ENCODE results near the gene SLC5A10. TPM values are rescaled to one million over a fixed set of nuclear protein-coding genes. Genes with fewer than 3 reads are reported as not detected.

SLC5A10 gene
- total RNA-seq, 2 experiments from 2014 or later, result not detected

GRCh38 chr17:19005137-19005773, 53.3 kb downstream of the SLC5A10 start:
- CTCF ChIA-PET, result interaction anchor here (0.6 to 3.2 kb wide), 2 partner anchors 44 to 159 kb away, joined by 4 to 15 read pairs; no protein-coding TSS in a partner anchor

DNA sequence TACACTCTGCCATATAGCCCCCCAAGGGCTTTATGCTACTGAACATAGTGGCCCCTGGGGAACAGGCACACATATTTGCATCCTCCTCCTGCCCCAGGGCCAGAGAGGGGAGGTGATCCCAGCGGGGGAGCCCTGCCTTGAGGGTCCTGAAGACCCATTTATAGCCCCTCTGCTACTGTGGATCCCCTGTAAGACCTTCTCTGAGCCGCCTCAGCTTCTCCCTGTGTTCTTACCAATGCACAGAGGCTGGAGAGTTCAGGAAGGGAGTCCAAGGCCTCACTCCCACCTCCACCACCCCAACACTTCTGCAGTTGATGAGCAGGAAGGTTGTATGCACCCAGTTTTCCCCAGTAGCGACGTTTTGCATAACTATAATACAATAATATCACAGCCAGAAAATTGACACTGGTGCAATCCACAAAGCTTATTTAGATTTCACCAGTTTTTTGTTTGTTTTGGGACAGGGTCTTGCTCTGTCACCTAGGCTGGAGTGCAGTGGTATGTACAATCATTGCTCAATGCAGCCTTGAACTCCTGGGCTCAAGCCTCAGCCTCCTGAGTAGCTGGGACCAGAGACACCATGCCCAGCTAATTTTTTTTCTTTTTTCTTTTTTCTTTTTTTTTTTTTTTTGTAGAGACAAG, 53.9 kb downstream of the SLC5A10 start:
- CTCF ChIA-PET, result interaction anchor here (0.8 to 1.8 kb wide), 2 partner anchors 19 to 45 kb away, joined by 3 to 5 read pairs; no protein-coding TSS in a partner anchor
- POLR2A ChIA-PET, result interaction anchor here (2.7 kb wide), 1 partner anchor 10 kb away, joined by 13 read pairs; no protein-coding TSS in a partner anchor
- Mint-ChIP-seq H3K9me3 (no peaks in the 10 kb centered on the region), H3K4me1 (peaks cover 29% of the 10 kb centered on the region), H3K27ac (no peak overlapping the region), H3K4me3 (peak overlapping the region; percentile 27), H3K36me3 (ENCODE audit: low read depth) (no peaks in the 10 kb centered on the region), H3K27me3 (peaks cover 14% of the 10 kb centered on the region)
- no peak for DNase-seq

More at GRCh38 chr17:19005137-19005773, 53.3 kb downstream of the SLC5A10 start:
- POLR2A ChIA-PET, result interaction anchor here (0.6 to 4.4 kb wide), 9 partner anchors 11 to 146 kb away, joined by 3 to 19 read pairs (median 4); no protein-coding TSS in a partner anchor
- no peak overlapping the region for H3K27ac Mint-ChIP-seq
- no peak for DNase-seq
- peaks cover 14% of the 10 kb centered on the region for H3K27me3 Mint-ChIP-seq
- H3K9me3 Mint-ChIP-seq, result no peaks in the 10 kb centered on the region
- H3K36me3 Mint-ChIP-seq (ENCODE audit: low read depth), result no peaks in the 10 kb centered on the region
- peaks cover 29% of the 10 kb centered on the region for H3K4me1 Mint-ChIP-seq
- peak overlapping the region; percentile 56 for H3K4me3 Mint-ChIP-seq

DNA sequence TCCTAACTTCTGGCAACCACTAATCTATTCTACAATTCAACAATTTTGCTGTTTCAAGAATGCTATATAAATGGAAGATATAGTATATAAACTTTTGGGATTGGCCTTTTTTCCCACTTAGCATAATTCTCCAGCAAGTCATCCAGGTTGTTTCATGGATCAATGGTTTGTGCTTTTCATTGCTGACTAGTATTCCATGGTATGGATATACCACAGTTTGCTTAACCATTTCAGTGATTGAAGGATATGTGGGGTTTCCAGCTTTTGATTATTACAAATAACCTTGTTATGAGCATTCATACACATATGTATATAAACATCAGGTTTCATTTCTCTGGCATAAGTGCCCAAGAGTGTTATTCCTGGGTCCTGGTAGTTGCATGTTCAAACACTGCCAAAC, 54.7 kb downstream of the SLC5A10 start:
- H3K36me3 Mint-ChIP-seq (ENCODE audit: low read depth), result no peaks in the 10 kb centered on the region
- DNase-seq, result no peak
- no peak overlapping the region for H3K4me3 Mint-ChIP-seq
- H3K9me3 Mint-ChIP-seq, result no peaks in the 10 kb centered on the region
- peaks cover 17% of the 10 kb centered on the region for H3K27me3 Mint-ChIP-seq
- POLR2A ChIA-PET, result no interaction called here
- CTCF ChIA-PET, result interaction anchor here (0.8 to 1.8 kb wide), 2 partner anchors 18 to 45 kb away, joined by 3 to 5 read pairs; no protein-coding TSS in a partner anchor
- no peak overlapping the region for H3K27ac Mint-ChIP-seq
- peaks cover 23% of the 10 kb centered on the region for H3K4me1 Mint-ChIP-seq

GRCh38 chr17:19009970-19010369, 58.0 kb downstream of the SLC5A10 start:
- ChIA-PET POLR2A (no interaction called here), CTCF (no interaction called here)

DNA sequence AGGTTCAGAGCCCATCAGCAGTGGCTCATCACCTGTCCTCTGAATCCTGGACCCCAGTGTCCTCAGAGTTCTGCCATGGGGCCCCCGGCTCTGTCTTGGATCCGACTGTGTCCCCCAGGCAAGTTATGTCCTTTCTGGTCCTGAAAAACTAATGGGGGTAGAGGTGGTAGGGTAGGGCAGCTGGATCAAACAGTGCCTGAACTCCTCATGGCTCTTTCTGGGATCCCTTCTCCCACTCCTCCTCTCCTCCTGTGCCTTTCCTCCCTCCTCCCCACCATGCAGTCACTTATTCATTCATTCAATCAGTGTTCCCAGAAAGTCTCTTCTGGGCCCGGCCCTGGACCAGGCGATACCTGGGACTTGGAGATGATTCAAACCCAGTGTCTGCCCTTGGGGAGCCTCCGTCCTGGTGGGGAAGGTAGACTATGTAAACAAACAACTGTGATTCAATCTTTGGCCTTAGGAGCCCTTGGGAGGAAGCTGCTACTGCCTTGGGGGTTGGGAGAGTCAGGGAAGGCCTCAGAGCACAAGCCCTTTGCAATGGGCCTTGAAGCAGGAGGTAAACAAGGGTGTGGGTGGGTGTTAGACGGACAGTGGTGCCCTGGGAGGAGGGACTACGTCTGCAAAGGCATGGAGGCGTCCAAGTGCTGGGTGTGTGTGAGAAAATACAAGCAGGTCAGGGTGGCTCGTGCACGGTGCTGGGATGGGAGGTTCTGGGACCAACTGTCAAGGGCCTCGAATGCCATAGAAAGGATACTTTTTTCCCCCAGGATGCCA, 59.0 kb downstream of the SLC5A10 start:
- H3K27ac Mint-ChIP-seq, result no peak overlapping the region
- no peak for DNase-seq
- H3K27me3 Mint-ChIP-seq, result peaks cover 18% of the 10 kb centered on the region
- CTCF ChIA-PET, result no interaction called here
- no peaks in the 10 kb centered on the region for H3K4me1 Mint-ChIP-seq
- H3K36me3 Mint-ChIP-seq (ENCODE audit: low read depth), result no peaks in the 10 kb centered on the region
- POLR2A ChIA-PET, result no interaction called here
- H3K4me3 Mint-ChIP-seq, result no peak overlapping the region
- H3K9me3 Mint-ChIP-seq, result no peaks in the 10 kb centered on the region

More at GRCh38 chr17:19009970-19010369, 58.0 kb downstream of the SLC5A10 start:
- Mint-ChIP-seq H3K4me3 (no peak overlapping the region), H3K36me3 (ENCODE audit: low read depth) (no peaks in the 10 kb centered on the region), H3K27me3 (peaks cover 17% of the 10 kb centered on the region), H3K27ac (no peak overlapping the region), H3K9me3 (no peaks in the 10 kb centered on the region), H3K4me1 (no peaks in the 10 kb centered on the region)
- no peak for DNase-seq

- ChIA-PET CTCF (no interaction called here), POLR2A (no interaction called here)
- Mint-ChIP-seq H3K4me3 (no peak overlapping the region), H3K4me1 (no peaks in the 10 kb centered on the region), H3K27ac (no peak overlapping the region), H3K36me3 (ENCODE audit: low read depth) (no peaks in the 10 kb centered on the region), H3K9me3 (no peaks in the 10 kb centered on the region), H3K27me3 (peaks cover 16% of the 10 kb centered on the region)
- DNase-seq, result no peak
These were observed 59.6 kb downstream of the SLC5A10 start for GRCh38 chr17:19011581-19011980.

- POLR2A ChIA-PET, result no interaction called here
These were observed 60.5 kb downstream of the SLC5A10 start for GRCh38 chr17:19012171-19013080.

GRCh38 chr17:19013226-19013625, 61.3 kb downstream of the SLC5A10 start:
- Mint-ChIP-seq H3K9me3 (no peaks in the 10 kb centered on the region), H3K36me3 (ENCODE audit: low read depth) (no peaks in the 10 kb centered on the region), H3K4me1 (no peaks in the 10 kb centered on the region), H3K4me3 (no peak overlapping the region), H3K27me3 (peaks cover 5% of the 10 kb centered on the region), H3K27ac (no peak overlapping the region)
- no peak for DNase-seq
- ChIA-PET POLR2A (no interaction called here), CTCF (no interaction called here)

More at GRCh38 chr17:19012171-19013080, 60.5 kb downstream of the SLC5A10 start:
- Mint-ChIP-seq H3K27ac (no peak overlapping the region), H3K9me3 (no peaks in the 10 kb centered on the region), H3K27me3 (peaks cover 11% of the 10 kb centered on the region), H3K36me3 (ENCODE audit: low read depth) (no peaks in the 10 kb centered on the region), H3K4me1 (no peaks in the 10 kb centered on the region), H3K4me3 (no peak overlapping the region)
- CTCF ChIA-PET, result no interaction called here
- no peak for DNase-seq

GRCh38 chr17:19013806-19014627, 62.1 kb downstream of the SLC5A10 start:
- DNase-seq, result no peak
- Mint-ChIP-seq H3K36me3 (ENCODE audit: low read depth) (no peaks in the 10 kb centered on the region), H3K9me3 (no peaks in the 10 kb centered on the region), H3K4me1 (no peaks in the 10 kb centered on the region), H3K4me3 (no peak overlapping the region), H3K27me3 (peaks cover 5% of the 10 kb centered on the region), H3K27ac (no peak overlapping the region)
- CTCF ChIA-PET, result no interaction called here
- POLR2A ChIA-PET, result interaction anchor here (0.7 to 3.2 kb wide), 2 partner anchors 9 to 12 kb away, joined by 3 to 13 read pairs; partner anchors contain the start of gene FAM83G

DNA sequence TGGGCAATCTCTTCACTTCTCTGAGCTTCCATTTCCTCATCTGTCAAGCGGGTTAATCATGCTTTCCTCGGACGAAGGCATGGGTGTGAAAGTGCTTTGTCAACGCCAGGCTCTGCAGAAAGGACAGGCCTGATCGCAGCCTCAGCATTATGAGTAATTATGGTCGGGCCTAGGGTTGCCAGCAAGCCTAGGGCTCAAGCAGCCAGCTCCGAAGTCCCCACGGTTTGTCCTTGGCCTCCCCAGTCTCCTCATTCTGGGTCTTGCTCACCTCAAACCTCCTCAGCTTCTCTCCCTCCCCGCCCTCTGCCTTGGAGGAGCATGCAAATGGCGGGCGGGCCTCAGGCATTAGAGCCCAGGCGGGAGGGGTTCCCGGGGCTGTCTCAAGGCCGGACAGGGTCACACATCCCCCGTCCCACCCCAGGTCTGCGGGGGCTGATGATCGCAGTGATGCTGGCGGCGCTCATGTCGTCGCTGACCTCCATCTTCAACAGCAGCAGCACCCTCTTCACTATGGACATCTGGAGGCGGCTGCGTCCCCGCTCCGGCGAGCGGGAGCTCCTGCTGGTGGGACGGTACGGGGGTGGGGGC, 62.8 kb downstream of the SLC5A10 start:
- ChIA-PET POLR2A (interaction anchor here (0.6 to 3.2 kb wide), 3 partner anchors 10 to 20 kb away, joined by 3 to 13 read pairs (median 3); partner anchors contain the start of gene FAM83G), CTCF (no interaction called here)
- no peaks in the 10 kb centered on the region for H3K4me1 Mint-ChIP-seq
- no peak overlapping the region for H3K4me3 Mint-ChIP-seq
- H3K27me3 Mint-ChIP-seq, result peaks cover 5% of the 10 kb centered on the region
- H3K27ac Mint-ChIP-seq, result no peak overlapping the region
- H3K36me3 Mint-ChIP-seq (ENCODE audit: low read depth), result no peaks in the 10 kb centered on the region
- DNase-seq, result no peak
- no peaks in the 10 kb centered on the region for H3K9me3 Mint-ChIP-seq

DNA sequence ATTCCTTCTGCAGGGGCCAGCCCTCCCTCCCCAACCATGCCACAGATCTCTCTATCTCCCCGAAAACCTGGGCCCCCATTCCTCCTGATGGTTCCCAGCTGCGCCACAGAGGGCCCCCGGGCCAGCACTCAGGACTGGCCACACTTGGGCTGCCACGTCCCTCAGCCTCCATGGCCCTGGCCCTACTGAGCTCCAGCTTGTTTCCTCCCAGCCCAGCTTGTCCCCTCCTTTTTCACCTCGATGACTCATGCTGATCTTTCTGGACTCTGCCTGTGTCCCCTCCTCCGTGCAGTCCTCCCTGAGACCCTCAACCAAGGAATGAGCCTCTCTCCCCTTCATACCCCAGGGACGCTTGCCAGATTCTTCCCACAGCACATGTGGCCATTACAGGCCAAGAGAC, 63.5 kb downstream of the SLC5A10 start:
- H3K27ac Mint-ChIP-seq, result no peak overlapping the region
- ChIA-PET CTCF (no interaction called here), POLR2A (interaction anchor here (0.6 to 3.2 kb wide), 2 partner anchors 11 to 20 kb away, joined by 3 to 13 read pairs; partner anchors contain the start of gene FAM83G)
- DNase-seq, result no peak
- no peaks in the 10 kb centered on the region for H3K4me1 Mint-ChIP-seq
- no peaks in the 10 kb centered on the region for H3K9me3 Mint-ChIP-seq
- H3K4me3 Mint-ChIP-seq, result no peak overlapping the region
- no peaks in the 10 kb centered on the region for H3K36me3 Mint-ChIP-seq (ENCODE audit: low read depth)
- H3K27me3 Mint-ChIP-seq, result peaks cover 5% of the 10 kb centered on the region

Measured in activated CD4-positive, alpha-beta memory T cell treated with anti-CD3 and anti-CD28 coated beads, Interleukin-2, amount 10 ng/mL, durations not matched to agents 7 days and 5 days (primary cell).